ENCODE results near the gene POGZ.

The POGZ gene

GRCh38 chr1:151459331-151460046 is at the start of gene POGZ:
TSS of gene POGZ (minus strand) at chr1:151459494. CDS start at chr1:151442204, 17,290 bp downstream.
- Histone ChIP-seq H3K27ac (ENCODE audit: low read depth, low read length) (peak within 1 kb of the TSS; percentile 72), H3K9me3 (ENCODE audit: insufficient read depth, low read length) (no peaks in the 10 kb centered on the region), H3K79me2 (ENCODE audit: insufficient read depth, low read length) (peaks cover 39% of the 10 kb centered on the region), H3F3A (ENCODE audit: insufficient read depth) (peaks cover 26% of the 10 kb centered on the region), H3K9me2 (replicated peaks; ENCODE audit: insufficient read depth, low read length) (no peaks in the 10 kb centered on the region), H3K4me3 (ENCODE audit: insufficient read depth, low read length, poor library complexity, severe bottlenecking) (peak within 1 kb of the TSS; percentile 94), H3K27me3 (ENCODE audit: low read length) (no peaks in the 10 kb centered on the region), H3K4me2 (ENCODE audit: low read depth, low read length, poor library complexity, severe bottlenecking) (peak within 1 kb of the TSS; percentile 88), H2AFZ (ENCODE audit: low read depth, low read length, severe bottlenecking) (peak within 1 kb of the TSS; percentile 96), H4K20me1 (ENCODE audit: low read depth, low read length) (peaks cover 16% of the 10 kb centered on the region), H3K36me3 (ENCODE audit: low read length) (no peaks in the 10 kb centered on the region), H3K9ac (ENCODE audit: low read length) (peak within 1 kb of the TSS; percentile 69)
- TF ChIP-seq CTCF (IDR thresholded peaks at IDR 0.05; ENCODE audit: insufficient read depth, low read length, poor library complexity, severe bottlenecking) (no peak), EZH2phosphoT487 (conservative IDR thresholded peaks at IDR 0.05; ENCODE audit: low read length) (no peak)

- Histone ChIP-seq H3K79me2 (ENCODE audit: insufficient read depth, low read length) (no peaks in the 10 kb centered on the region), H3F3A (ENCODE audit: insufficient read depth) (peaks cover 6% of the 10 kb centered on the region; the same call in 1 of the 2 replicates), H3K9me3 (ENCODE audit: insufficient read depth, low read length) (no peaks in the 10 kb centered on the region), H2AFZ (ENCODE audit: low read depth, low read length, severe bottlenecking) (no peak overlapping the region), H3K4me3 (ENCODE audit: insufficient read depth, low read length, poor library complexity, severe bottlenecking) (no peak overlapping the region), H3K27ac (ENCODE audit: low read depth, low read length) (no peak overlapping the region), H3K9ac (ENCODE audit: low read length) (no peak overlapping the region), H3K27me3 (ENCODE audit: low read length) (no peaks in the 10 kb centered on the region), H3K4me2 (ENCODE audit: low read depth, low read length, poor library complexity, severe bottlenecking) (no peak overlapping the region), H3K9me2 (replicated peaks; ENCODE audit: insufficient read depth, low read length) (no peaks in the 10 kb centered on the region), H4K20me1 (ENCODE audit: low read depth, low read length) (no peaks in the 10 kb centered on the region), H3K36me3 (ENCODE audit: low read length) (no peaks in the 10 kb centered on the region)
- TF ChIP-seq EZH2phosphoT487 (conservative IDR thresholded peaks at IDR 0.05; ENCODE audit: low read length) (no peak), CTCF (IDR thresholded peaks at IDR 0.05; ENCODE audit: insufficient read depth, low read length, poor library complexity, severe bottlenecking) (no peak)
Observed at GRCh38 chr1:151508833-151509232, 49.5 kb upstream of the POGZ start.

- H3K27ac ChIP-seq (ENCODE audit: low read depth, low read length): no peak overlapping the region
- no peaks in the 10 kb centered on the region for H3F3A ChIP-seq (ENCODE audit: insufficient read depth)
- no peak overlapping the region for H3K4me3 ChIP-seq (ENCODE audit: insufficient read depth, low read length, poor library complexity, severe bottlenecking)
- TF ChIP-seq CTCF (IDR thresholded peaks at IDR 0.05; ENCODE audit: insufficient read depth, low read length, poor library complexity, severe bottlenecking) (no peak), EZH2phosphoT487 (conservative IDR thresholded peaks at IDR 0.05; ENCODE audit: low read length) (no peak)
- no peaks in the 10 kb centered on the region for H3K36me3 ChIP-seq (ENCODE audit: low read length)
- H3K4me2 ChIP-seq (ENCODE audit: low read depth, low read length, poor library complexity, severe bottlenecking): no peak overlapping the region
- H3K9me2 ChIP-seq (replicated peaks; ENCODE audit: insufficient read depth, low read length): no peaks in the 10 kb centered on the region
- no peaks in the 10 kb centered on the region for H3K9me3 ChIP-seq (ENCODE audit: insufficient read depth, low read length)
- H3K9ac ChIP-seq (ENCODE audit: low read length): no peak overlapping the region
- H2AFZ ChIP-seq (ENCODE audit: low read depth, low read length, severe bottlenecking): no peak overlapping the region
- no peaks in the 10 kb centered on the region for H3K27me3 ChIP-seq (ENCODE audit: low read length)
- no peaks in the 10 kb centered on the region for H4K20me1 ChIP-seq (ENCODE audit: low read depth, low read length)
- no peaks in the 10 kb centered on the region for H3K79me2 ChIP-seq (ENCODE audit: insufficient read depth, low read length)
Observed at GRCh38 chr1:151504759-151505158, 45.5 kb upstream of the POGZ start.
